Stimulated activated CD8-positive, alpha-beta memory T cell treated with anti-CD3 and anti-CD28 coated beads, Interleukin-4, amount 100 ng/mL, for 48 hours (primary cell): ENCODE results near the gene POP7.

Experiments used
- DNase-seq: peaks from one replicate; pipeline ENCODE4 v3.0.0-alpha.2; 2020

The POP7 gene

DNA sequence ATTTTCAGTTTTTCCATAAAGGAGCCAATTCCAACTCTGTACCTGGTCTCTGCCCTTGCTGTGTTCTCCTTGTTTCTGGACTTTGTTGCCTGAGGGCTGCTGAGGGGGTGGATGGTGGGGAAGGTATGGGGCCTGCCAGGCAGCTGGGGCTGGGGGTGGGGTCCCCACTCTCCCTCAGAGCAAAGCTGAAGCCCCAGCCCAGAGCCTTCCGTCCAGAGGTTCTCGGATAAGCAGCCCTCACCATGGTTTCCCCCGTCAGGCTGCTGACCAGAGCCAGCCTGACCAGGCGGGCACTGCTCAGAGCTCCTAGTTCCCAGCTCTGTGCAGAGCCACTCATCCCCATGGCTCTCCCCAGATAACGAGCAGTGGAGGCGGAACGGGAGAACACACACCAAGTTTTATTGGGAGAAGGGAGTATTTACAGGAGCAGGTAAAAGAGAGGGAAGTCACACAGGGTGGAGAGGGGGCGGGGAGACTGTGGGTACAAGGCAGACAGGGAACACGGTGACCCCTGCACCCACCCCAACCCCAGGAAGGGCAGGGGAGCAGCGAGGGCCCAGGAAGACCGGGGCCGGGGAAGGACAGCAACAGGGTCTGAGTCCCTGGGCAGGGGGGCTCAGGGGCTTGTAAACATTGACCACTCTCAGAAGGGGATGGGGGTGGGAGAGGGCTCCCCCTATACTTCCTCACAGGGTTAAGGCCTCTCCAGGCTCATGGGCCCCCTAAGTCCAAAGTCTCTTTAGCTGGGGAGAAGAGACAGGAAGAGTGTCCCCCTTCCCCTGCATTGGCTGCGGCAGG is 26.6 kb upstream of the POP7 start:
- DNase-seq: no peak

DNA sequence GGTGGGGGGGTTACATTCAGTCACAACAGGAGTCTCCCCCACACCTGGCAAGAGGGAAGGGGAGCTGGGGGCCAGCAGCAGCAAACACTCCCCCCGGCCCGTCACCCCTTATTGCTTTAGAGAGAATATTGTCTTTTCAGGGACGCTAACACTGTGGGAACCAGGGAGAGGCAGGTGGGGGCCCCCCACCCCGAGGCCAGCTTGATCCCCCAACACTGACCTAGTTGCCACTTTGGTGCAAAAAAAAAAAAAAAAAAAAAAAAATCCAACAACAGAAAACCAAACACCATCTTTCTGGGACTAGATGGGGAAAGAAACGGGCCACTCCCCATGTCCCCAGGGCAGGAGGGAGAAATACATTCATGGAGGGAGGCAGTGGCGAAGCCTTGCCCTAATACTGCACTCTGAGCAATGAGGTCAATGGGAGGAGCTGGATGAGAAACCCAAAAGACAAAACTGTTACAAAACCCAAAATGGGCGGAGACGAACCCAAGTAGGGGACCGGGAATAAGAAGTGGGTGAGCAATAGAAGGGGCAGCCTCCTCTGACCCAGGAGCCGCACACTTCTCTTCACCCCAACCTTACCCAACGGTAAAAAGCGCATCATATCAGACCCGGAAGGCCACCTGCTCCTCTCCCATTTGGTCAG is 25.9 kb upstream of the POP7 start:
- DNase-seq: no peak

DNA sequence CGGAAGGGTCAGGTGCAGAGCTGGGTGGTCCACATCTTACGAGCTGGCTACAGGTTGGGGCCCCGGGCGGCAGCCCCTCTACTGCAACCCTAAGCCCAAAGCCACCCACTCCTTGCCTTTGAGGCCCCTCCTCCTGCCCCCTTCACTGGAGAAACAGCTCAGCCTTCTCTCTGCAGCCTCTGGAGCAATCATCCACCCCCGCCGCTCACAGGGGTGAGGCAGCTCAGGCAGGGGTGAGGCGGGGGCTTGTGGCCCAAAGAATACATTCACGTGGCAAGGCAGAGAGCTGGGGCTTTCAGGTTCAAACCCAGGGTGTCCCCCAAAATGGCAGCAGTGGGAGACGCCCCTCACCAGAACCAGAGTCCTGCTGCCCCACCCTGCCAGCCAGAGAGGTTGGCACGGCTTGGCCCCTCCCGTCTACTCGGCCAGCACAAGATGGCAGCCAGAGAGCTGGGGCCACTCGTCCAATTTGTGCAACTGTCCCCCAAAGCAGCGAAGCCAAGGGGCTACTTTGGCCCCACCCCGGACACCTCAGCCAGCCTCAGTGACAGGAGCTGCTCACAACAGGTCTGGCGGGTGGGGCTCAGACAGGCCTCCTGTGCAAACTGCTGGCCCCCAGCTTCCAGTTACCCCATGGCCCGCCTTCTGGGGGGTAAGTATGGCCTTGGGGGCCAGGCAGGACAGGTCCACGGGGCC is 25.2 kb upstream of the POP7 start:
- no peak for DNase-seq

DNA sequence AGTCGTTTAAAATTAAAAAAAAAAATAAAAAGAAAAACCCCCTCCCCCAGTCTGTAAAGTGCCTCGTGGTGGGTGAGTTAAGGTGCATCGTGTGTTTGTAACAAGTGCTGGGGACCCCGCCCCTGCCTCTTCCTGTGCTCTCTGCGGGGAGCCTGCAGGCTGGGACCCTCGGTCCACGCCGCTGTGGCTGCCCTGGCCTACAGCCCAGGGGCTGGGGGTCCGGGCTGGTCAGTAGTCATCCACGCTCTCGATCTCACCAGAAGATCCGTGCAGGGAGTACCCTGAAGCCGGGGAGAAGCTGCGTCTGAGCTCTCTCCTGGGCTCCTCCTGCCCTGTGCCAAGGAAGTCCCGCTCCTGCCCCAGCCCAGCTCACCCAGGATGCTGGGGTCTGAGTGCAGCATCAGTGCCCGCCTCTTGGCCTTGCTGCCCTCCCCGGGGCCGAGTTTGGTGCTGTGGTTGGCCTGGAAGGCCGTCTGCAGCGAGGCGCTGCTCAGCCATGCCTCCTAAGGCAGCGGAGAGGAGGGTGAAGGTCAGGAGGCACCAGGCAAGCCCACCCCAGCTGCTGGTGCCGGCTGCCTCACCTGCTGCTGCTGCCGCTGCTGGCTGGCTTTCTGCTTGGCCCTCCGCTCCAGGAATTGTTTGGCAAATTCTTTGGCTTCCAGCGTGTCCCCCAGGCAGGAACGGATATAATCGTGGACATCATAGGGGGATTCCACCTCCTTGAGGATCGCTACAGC is 24.3 kb upstream of the POP7 start:
- no peak for DNase-seq

DNA sequence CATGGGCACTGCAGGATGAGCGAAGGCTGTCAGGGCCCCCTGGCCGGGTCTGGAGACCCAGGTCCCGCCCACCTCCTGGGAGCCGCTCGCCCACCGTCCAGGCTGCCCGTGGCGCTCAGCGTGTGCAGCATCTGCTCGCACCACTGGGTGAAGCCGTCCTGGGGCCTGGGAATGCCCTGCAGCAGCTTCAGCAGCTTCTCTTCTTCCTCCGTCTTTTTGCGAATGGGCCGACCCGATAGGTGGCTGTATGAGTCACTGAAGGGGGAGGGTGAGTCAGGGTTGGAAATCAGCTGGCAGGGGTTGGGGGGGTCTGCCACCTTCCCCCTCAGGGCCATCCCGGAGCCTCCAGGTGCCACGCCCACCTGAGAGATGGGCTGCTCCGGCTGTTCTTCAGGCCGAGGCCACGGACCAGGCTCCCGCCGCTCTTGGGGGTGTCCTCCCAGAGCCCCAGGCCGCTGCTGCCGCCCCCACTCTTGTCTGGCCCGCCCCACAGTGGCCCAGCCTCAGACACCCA is 23.6 kb upstream of the POP7 start:
- DNase-seq: peak; percentile 54

DNA sequence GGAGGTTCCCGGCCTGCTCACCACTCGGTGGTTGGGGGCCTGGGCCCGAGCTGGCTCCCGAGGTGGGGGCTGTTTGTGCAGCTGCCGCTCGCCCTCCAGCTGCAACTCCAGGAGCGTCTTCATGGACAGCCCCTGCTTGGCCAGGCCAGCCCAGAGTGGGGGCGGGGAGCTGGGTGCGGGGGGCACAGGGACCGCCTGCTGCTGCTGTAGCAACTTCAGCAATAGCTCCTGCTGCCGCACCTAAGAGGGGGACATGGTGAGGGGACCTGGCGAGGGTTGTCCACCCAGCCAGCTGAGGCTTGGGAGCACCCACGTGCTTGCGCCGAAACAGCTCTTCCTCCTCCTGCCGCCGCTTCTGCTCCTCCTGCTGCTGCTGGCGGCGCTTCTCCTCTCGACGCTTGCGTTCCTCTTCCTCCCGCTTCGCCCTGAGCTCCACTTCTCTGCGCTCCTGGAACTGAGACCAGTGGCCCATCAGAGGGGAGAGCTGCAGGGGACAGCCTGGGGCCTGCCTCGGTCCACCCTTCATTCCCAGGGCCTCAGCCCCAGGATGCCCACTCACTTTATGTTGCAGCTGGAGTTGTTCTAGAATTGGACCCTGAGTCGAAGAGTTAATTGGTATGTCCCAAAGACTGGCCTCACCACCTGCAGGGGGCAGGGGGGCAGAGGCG is 22.8 kb upstream of the POP7 start:
- no peak for DNase-seq

DNA sequence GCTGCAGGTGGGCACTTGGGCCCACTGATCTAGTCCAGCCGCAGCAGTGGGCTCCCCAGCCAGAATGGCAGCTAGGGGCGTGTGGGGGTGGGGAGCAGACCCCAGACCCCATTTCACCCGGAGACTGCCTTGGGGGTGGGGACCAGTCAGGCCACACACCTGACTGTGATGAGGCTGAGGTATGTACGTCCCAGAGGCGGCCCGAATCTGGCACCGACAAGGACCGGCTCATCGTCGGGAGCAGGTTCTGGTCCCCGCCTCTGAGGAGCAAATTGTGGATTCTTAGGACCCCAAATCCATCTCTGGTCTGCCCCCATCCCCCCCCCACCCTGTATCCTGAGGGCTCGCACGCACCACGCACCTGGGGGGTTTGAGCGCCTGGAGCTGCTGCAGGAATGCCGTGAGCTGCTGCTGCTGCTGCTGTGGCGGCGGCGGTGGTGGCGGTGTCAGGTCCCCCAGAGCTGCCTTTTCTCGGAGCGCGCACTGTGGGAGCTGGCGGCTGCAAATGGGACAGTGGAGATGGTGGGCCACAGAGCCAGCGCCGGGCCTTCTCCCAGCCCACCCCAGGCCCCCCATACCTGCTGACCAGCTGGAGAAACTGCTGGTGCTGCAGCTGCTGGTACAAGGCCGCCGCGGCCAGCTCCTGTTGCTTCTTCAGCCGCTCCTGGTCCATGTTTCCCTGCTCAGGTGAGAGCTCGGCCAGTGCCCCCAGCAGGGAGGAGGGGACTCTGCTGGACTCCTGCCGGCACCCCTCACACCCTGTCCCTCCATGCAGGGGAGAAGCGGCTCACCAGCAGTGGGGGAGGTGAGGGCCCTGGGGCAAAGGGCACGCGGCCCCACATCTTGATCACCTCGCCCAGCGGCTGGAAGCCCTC is 22.0 kb upstream of the POP7 start:
- DNase-seq: no peak

DNA sequence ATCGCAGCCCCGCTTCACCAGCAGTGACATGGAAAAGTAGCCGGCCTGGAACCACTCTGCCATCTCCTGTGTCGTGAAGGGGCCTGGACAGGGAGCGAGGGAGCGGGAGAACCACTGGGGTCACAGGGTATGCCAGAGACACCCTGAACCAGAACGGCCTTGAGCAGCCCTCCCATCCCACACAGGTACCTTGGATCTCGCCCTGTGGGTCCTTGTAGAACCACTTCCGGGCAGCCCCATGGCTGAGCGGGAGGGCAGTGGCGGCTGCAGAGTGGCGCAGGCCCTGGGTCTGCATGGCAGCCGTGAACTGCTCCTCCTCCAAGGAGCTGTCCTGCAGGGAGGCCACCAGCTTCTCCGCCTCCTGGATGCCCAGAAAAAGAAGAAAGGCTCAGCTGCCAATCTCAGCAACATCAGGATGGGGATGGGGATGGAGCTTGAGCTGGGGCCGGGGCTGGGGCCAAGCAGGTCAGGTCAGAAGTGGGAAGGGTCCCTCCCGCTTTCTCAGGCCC is 21.3 kb upstream of the POP7 start:
- DNase-seq: no peak

DNA sequence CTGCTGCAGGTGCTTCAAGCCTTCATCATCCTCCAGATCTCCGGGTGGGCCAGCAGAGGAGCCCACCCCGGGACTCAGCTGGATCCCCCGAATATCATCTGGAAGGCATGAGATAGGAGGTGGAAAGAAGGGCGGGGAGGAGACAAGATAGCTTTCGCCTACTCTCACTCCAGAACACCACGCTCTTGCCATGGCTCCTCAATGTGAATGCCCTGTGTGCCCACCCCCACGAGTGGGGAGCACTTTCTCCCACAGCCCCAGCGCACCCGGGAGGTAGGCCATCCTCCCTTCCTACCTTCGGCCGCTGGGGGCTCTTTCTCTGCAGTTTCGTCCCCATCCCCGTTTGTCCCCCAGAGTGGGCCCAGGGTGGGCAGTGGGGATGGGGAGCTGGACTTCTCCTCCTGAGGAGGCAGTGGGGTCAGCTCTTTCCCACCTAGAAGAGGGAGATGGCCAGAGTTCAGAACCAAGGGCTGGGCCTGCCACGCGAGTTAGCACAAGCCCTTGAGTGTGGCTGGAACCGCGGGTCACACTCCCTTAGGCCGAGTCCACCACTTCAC is 20.8 kb upstream of the POP7 start:
- DNase-seq: no peak

DNA sequence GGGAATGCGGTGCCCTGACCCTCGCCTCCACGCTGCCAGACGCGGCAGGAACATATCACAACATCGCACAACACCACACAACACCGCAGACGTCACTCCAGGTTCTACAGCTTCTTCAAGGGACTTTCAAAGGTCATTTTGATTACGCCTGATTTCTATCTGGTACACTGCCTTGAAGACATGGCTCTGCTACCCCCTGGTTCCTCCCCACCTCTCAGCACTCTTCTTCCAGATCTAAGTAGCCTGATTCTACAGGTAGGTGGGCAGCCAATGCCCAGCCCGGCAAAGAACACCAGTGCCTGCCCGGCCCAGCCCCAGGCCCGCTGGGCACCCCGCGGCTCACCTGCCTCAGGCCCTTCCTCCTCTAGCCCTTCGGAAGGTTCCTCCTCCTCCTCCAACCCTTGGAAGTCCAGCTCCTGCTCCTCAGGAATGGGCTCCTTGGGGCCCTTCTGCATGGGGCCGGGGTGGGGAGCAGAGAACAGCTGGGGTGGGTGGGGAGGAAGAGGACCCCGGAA is 20.2 kb upstream of the POP7 start:
- no peak for DNase-seq

DNA sequence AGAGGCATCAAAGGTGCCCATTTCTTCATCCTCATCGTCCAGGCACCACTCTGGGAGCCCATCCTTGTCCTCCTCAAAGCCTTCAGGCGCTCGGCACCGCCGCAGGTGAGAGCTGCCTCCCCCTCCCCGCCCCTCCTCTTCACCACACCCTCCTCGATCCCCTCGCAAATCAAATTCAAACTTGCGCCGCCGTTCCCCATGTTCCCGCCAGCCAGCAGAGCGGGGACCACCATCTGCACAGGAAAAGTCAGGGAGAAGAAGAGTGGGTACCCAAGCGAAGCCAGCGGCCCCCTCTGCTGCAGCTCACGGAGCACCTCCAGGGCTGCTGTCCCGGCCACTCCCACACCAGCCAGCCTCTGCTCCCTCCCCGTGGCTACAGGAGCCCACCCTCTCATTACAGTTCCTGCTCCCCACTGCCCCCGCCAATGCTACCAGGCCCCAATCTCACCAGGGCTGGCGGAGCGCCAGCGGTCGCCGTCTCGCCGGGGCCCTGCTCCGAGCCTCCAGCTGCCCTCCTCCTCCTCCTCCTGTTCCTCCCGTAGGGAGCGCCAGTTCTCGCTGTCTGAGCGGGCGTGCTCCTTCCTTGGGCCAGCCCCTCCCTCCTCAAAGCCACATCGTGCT is 19.6 kb upstream of the POP7 start:
- no peak for DNase-seq

DNA sequence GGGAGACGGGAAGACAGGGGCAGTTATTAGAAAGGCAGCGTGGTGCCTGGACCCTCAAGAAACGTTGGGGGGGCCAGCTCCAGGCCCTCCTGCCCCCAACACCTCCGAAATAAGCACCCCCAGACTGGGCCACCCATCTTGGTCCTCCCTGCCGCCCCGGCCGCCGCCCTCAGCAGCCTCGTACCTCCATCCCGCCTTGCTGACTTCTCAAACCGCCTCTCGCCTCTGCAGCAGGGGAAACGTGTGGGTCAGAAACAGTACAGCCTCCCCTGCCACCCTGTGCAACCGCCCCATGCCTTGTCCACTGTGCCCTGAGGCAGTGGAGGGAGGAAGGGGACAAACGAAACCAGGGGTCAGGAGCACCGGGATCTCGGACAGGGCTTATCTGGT is 19.1 kb upstream of the POP7 start:
- no peak for DNase-seq

DNA sequence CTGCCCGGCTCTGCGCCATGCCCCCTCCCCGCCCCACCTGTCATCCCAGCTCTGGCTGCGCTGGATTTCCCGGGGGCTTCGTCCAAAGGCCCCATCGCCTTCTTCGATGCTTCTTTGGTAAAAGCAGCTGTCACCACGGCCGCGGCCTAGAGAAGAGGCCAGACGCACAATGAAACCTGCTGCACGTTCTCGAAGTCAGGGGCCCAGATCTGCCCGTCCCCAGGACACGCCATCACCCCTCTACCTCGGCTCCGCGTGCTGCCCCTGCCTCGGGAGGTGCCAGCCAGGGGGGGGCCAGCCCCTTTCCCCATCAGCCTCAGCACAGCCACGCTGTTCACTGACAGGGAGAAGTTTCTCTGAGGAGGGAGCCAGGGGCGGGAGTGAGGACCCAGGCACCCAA is 18.7 kb upstream of the POP7 start:
- no peak for DNase-seq

DNA sequence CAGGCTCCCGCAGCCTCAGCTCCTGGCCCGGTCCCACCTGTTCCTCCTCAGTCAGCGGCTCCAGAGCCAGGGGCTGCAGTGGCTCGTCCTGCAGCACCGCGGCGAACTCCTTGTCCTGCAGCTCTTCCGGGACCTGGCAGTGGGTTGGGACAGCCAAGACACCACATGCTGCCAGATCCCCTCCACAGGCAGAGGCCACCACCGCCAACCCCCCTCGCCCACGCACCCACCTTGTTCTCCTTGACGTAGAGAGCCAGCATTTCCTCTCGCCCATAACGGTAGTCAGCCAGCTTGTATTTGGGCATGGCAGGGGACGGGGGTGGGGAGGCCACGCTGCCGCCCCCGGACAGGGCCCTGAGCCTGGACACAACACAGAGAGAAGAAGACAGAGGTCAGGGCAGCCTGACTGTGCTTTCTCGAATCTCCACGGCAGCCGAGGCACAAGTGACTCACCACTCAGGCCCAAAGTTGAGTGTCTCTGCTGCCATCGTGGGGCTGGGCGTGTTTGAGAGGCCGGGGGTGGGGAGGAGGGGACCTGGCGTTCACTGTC is 18.1 kb upstream of the POP7 start:
- DNase-seq: no peak

DNA sequence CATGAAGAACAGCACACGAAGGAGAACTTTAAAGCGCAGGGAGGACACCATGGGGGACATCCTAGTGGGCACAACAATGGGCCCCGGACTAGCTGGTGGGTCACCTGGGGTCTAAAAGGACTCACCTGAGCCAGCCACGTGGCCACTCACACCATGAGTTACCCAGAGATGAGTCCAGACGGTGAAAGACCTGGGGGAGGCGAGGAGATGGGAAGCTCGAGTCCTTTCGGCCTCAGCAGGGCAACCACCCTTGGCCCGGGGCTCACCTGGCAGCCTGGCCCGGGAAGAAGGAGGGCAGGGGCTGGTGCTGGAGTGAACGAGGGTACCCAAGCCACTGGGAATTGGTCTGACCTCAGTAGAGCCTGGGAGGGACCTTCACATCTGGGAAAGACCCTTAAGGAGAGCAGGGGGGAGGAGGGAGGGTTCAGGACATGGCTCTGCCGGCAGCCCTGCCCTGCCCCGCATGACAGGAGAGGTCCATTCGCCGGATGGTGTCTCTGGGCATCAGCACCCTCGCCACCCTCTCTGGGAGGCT is 17.5 kb upstream of the POP7 start:
- no peak for DNase-seq

DNA sequence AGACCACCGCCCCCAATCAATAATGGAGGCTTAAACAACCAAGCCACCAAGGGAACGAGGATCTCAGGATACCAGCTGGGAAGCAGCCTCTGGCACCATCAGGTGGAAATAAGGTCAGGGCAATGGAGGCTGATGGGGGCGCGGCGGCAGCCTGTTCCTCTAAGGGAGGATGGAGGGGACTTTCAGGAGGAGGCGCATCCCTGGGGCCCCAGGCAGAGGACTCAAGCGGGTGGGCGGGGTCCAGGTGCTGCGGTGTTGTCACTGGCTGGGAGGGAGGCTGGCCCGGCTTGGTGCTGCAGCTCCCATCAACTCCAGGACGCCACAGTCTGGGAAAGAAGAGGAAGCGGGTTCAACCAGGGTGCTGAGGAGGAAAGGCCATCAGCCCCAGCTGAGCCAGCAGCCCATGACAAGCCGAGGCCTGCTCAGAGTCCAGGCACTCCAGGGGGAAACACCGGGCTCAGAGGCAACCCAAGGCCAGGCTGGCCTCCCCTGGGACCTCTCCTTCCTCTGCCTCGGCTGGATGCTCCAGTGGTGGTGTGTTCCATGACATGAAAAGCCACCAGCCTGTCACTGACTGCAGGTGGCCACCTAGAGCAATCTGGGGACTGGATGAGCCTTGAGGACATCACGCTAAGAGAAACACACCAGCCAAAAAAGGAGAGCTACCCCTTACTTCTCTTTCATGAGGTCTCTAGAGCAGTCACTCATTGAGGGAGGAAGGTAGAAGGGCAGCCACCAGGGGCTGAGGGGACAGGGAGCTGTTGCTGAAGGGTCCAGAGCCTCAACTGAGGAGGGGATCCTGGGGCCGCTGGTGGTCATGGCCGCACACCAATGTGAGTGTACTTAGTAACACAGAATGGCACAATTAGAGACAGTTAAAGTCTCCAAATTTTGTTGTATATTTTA is 16.4 kb upstream of the POP7 start:
- DNase-seq: no peak

DNA sequence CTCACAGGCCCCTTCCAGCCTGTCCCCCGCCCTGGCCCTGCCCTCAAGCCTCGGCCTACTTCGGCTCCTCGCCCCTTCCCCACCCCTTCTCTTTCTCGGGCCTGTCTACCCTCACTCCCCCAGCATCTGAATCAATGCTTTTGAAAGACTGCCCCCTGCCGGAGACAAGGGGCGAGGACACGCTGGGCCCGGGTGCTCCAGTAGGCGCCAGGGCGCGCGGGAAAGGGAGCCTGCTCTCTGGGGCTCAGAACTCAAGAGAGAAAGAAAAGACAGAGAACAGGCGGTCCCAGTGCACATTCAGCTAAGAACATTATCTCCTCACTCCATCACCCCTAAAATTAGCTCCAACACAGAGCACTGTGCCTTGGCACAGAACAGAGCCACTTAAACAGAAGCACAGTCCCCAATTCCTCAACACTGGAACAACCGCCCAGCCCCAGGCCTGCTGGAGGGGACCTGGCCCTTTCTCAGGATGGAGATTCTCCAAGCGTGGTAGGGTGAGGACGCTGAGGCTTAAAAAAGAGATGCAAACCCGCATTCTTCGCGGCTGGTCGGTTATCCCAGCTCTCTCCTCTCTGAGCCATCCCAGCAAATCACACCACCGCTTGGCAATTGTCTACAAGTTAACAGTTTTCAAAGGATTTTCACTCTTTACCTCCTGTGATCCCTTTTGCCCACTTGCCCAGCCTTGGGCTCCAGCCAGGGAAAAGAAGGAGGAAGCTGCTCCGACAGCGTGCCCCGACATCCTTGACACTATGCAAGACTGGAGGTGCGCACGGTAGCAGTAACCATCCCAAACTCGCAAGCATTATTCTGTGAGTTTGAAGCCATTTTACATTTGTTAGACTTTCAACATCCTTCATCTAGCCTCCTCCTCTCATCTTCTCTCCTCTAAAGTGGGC is 14.0 kb upstream of the POP7 start:
- DNase-seq: peak; percentile 92

DNA sequence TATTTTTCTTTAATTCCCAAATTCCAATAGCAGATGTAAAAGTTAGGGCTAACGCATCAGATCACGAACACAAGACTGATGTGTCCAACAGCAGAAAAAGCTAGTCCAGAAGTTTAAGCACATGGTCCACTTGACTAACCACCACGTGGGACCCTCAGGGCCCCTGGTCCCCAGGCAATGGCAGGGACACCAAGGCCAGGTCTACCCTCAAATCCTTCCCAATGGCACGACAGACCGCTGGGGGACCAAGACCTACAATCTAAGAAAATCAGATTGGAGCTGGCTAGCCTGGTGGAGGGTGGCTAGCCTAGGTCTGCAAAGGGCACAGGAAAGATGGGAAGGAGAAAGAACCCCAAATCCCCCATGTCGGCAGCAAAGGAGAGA is 13.4 kb upstream of the POP7 start:
- DNase-seq: no peak
